ENCODE data around the gene TTLL3. TPM values are rescaled to one million over a fixed set of nuclear protein-coding genes. Genes with fewer than 3 reads are reported as not detected.

TTLL3 gene
- total RNA-seq, 6 donors from 2014 or later: 33.0 to 544 (median 64.4) TPM

- no peak for DNase-seq
- no peak for ATAC-seq (ENCODE audit: low FRiP score in 2 of 2)
- H3K4me3 ChIP-seq: peak overlapping the region in 3 of 4 donors; percentile 67 to 76 (median 73)
- 60 to 61% methylated on average over 10 of the region's 10 CpGs for WGBS, 2 donors
- TF ChIP-seq EP300 (IDR thresholded peaks at IDR 0.05): no peak
- TF ChIP-seq CTCF (IDR thresholded peaks at IDR 0.05): no peak
- no peak for TF ChIP-seq POLR2AphosphoS5 (IDR thresholded peaks at IDR 0.05)
- TF ChIP-seq POLR2A (IDR thresholded peaks at IDR 0.05): no peak
- H3K4me1 ChIP-seq: peaks cover 12 to 24% (median 19%) of the 10 kb centered on the region in 4 donors
- H3K27ac ChIP-seq: peak overlapping the region; percentile 92 to 95 (median 94)
- peaks cover 9 to 38% (median 19%) of the 10 kb centered on the region in 4 donors for H3K36me3 ChIP-seq
- H3K27me3 ChIP-seq: no peaks in the 10 kb centered on the region
- H3K9me3 ChIP-seq: no peaks in the 10 kb centered on the region
Observed at GRCh38 chr3:9810846-9811245, 784 bp downstream of the TTLL3 start.

- DNase-seq: no peak
- peaks cover 12 to 24% (median 19%) of the 10 kb centered on the region in 4 donors for H3K4me1 ChIP-seq
- H3K4me3 ChIP-seq: no peak overlapping the region
- no peak overlapping the region for H3K27ac ChIP-seq
- no peak for ATAC-seq (ENCODE audit: low FRiP score in 2 of 2)
- no peaks in the 10 kb centered on the region for H3K27me3 ChIP-seq
- 95 to 98% methylated on average over 8 to 9 of the region's 9 CpGs for WGBS, 2 donors
- no peaks in the 10 kb centered on the region for H3K9me3 ChIP-seq
- peaks cover 0 to 21% (median 8%) of the 10 kb centered on the region in 4 donors for H3K36me3 ChIP-seq
- no peak for TF ChIP-seq POLR2A (IDR thresholded peaks at IDR 0.05)
- TF ChIP-seq CTCF (IDR thresholded peaks at IDR 0.05): no peak
- TF ChIP-seq POLR2AphosphoS5 (IDR thresholded peaks at IDR 0.05): no peak
- TF ChIP-seq EP300 (IDR thresholded peaks at IDR 0.05): no peak
Observed at GRCh38 chr3:9812870-9813483, 2.9 kb downstream of the TTLL3 start.

- ATAC-seq (ENCODE audit: low FRiP score in 2 of 2) (no peak), DNase-seq (no peak)
- no peaks in the 10 kb centered on the region for H3K27me3 ChIP-seq
- peaks cover 0 to 5% (median 2%) of the 10 kb centered on the region in 4 donors for H3K4me1 ChIP-seq
- H3K27ac ChIP-seq: no peak overlapping the region
- peaks cover 0 to 29% (median 14%) of the 10 kb centered on the region in 4 donors for H3K36me3 ChIP-seq
- H3K9me3 ChIP-seq: no peaks in the 10 kb centered on the region
- 87 to 95% methylated on average over 9 of the region's 9 CpGs for WGBS, 2 donors
- no peak for TF ChIP-seq POLR2AphosphoS5 (IDR thresholded peaks at IDR 0.05)
- TF ChIP-seq POLR2A (IDR thresholded peaks at IDR 0.05): no peak
- TF ChIP-seq EP300 (IDR thresholded peaks at IDR 0.05): no peak
- TF ChIP-seq CTCF (IDR thresholded peaks at IDR 0.05): no peak
- H3K4me3 ChIP-seq: no peak overlapping the region
Observed at GRCh38 chr3:9815986-9816385, 5.9 kb downstream of the TTLL3 start.

GRCh38 chr3:9817436-9817835 lies 7.4 kb downstream of the TTLL3 start:
- H3K36me3 ChIP-seq: peaks cover 0 to 34% (median 14%) of the 10 kb centered on the region in 4 donors
- no peaks in the 10 kb centered on the region for H3K9me3 ChIP-seq
- TF ChIP-seq EP300 (IDR thresholded peaks at IDR 0.05) (no peak), CTCF (IDR thresholded peaks at IDR 0.05) (no peak), POLR2AphosphoS5 (IDR thresholded peaks at IDR 0.05) (no peak), POLR2A (IDR thresholded peaks at IDR 0.05) (no peak)
- no peak overlapping the region for H3K27ac ChIP-seq
- DNase-seq (no peak), ATAC-seq (ENCODE audit: low FRiP score in 2 of 2) (no peak)
- no peaks in the 10 kb centered on the region for H3K27me3 ChIP-seq
- H3K4me1 ChIP-seq: no peaks in the 10 kb centered on the region
- H3K4me3 ChIP-seq: no peak overlapping the region
- WGBS, 2 donors: 75 to 94% methylated on average over 3 to 4 of the region's 6 CpGs

Measured in upper lobe of left lung (tissue), 6 donors.